ENCODE data around the gene LCN6. TPM values are rescaled to one million over a fixed set of nuclear protein-coding genes. Genes with fewer than 3 reads are reported as not detected.

Gene LCN6
- total and polyA plus RNA-seq, 2 donors (not counting 1 experiment from before 2014, with no cell fraction given), result 0.18 TPM; not detected in 1

DNA sequence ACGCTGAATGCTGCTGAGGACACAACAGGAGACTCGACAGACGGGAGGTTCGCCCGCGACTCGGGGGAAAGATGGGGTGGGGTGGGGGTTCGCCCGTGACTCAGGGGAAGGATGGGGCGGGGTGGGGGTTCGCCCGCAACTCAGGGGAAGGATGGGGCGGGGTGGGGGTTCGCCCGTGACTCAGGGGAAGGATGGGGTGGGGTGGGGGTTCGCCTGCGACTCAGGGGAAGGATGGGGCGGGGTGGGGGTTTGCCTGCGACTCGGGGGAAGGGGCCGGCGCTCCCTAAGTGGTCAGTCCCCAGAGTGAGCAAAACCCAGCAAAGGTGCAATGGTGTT is 2.2 kb downstream of the LCN6 start:
- DNase-seq (no peak), ATAC-seq (ENCODE audit: low read depth) (no peak)
- no peak overlapping the region for H3K27ac ChIP-seq (ENCODE audit: low read length in 2 of 2)
- Mint-ChIP-seq H3K27me3 (no peaks in the 10 kb centered on the region), H3K9me3 (ENCODE audit: insufficient read depth) (no peaks in the 10 kb centered on the region), H3K4me1 (peaks cover 72% of the 10 kb centered on the region), H3K4me3 (no peak overlapping the region), H3K27ac (no peak overlapping the region)
- no peaks in the 10 kb centered on the region for H3K27me3 ChIP-seq (replicated peaks in 1 of 4; ENCODE audit: control extremely low read depth in 1 of 4, control insufficient read depth in 3 of 4, insufficient read depth in 4 of 4, low read length in 3 of 4)
- ChIA-PET CTCF (interaction anchor here (1.6 kb wide), 1 partner anchor 12 kb away, joined by 5 read pairs; the partner anchor contains the start of gene LCN8), POLR2A (interaction anchor here (0.7 to 2.3 kb wide), 5 partner anchors 8 to 537 kb away, joined by 3 to 12 read pairs (median 6); no protein-coding TSS in a partner anchor)
- H3K36me3 ChIP-seq (replicated peaks in 1 of 2; ENCODE audit: control extremely low read depth in 1 of 2, control insufficient read depth in 1 of 2, extremely low read depth in 1 of 2, insufficient read depth in 2 of 2, low read length in 1 of 2), result no peaks in the 10 kb centered on the region
- H3K4me1 ChIP-seq (ENCODE audit: control insufficient read depth in 2 of 2, insufficient read depth in 2 of 2, low read length in 2 of 2), result peaks cover 42 to 74% of the 10 kb centered on the region in 2 donors
- peaks cover 2% of the 10 kb centered on the region for H4K20me1 ChIP-seq (ENCODE audit: control insufficient read depth, insufficient read depth, low read length, poor library complexity, severe bottlenecking)
- TF ChIP-seq, protein P1, sequence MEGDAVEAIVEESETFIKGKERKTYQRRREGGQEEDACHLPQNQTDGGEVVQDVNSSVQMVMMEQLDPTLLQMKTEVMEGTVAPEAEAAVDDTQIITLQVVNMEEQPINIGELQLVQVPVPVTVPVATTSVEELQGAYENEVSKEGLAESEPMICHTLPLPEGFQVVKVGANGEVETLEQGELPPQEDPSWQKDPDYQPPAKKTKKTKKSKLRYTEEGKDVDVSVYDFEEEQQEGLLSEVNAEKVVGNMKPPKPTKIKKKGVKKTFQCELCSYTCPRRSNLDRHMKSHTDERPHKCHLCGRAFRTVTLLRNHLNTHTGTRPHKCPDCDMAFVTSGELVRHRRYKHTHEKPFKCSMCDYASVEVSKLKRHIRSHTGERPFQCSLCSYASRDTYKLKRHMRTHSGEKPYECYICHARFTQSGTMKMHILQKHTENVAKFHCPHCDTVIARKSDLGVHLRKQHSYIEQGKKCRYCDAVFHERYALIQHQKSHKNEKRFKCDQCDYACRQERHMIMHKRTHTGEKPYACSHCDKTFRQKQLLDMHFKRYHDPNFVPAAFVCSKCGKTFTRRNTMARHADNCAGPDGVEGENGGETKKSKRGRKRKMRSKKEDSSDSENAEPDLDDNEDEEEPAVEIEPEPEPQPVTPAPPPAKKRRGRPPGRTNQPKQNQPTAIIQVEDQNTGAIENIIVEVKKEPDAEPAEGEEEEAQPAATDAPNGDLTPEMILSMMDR (IDR thresholded peaks at IDR 0.05), result no peak
- no peak for TF ChIP-seq EZH2 (IDR thresholded peaks at IDR 0.05; ENCODE audit: borderline replicate concordance, insufficient read depth, low read depth, low read length, poor library complexity, severe bottlenecking)
- peaks cover under 1 to 7% (median 2%) of the 10 kb centered on the region in 3 donors for H3K9me3 ChIP-seq (ENCODE audit: control extremely low read depth in 1 of 3, control insufficient read depth in 2 of 3, insufficient read depth in 1 of 3, low read length in 2 of 3)
- H3K4me2 ChIP-seq (replicated peaks; ENCODE audit: low read depth, low read length, poor library complexity, severe bottlenecking), result no peak overlapping the region
- H3K79me2 ChIP-seq (ENCODE audit: control insufficient read depth, insufficient read depth, low read length), result peaks cover 23% of the 10 kb centered on the region
- no peak overlapping the region for H2AFZ ChIP-seq (ENCODE audit: insufficient read depth, low read depth, low read length, poor library complexity, severe bottlenecking)
- H3K4me3 ChIP-seq (ENCODE audit: control extremely low read depth in 1 of 5, extremely low read depth in 1 of 5, insufficient read depth in 1 of 5, low read depth in 2 of 5, low read length in 4 of 5), result no peak overlapping the region
- H3K9ac ChIP-seq (ENCODE audit: low read length), result no peak overlapping the region
- WGBS (ENCODE audit: insufficient coverage), result 67% methylated on average over 9 of the region's 22 CpGs
- intact Hi-C loops (cut with micrococcal nuclease), result no loop called here

- Histone ChIP-seq H4K20me1 (ENCODE audit: control insufficient read depth, insufficient read depth, low read length, poor library complexity, severe bottlenecking) (peaks cover 7% of the 10 kb centered on the region), H3K79me2 (ENCODE audit: control insufficient read depth, insufficient read depth, low read length) (peaks cover 28% of the 10 kb centered on the region), H3K9me3 (ENCODE audit: control extremely low read depth in 1 of 3, control insufficient read depth in 2 of 3, insufficient read depth in 1 of 3, low read length in 2 of 3) (peaks cover 0 to 7% (median 0%) of the 10 kb centered on the region in 3 donors), H3K36me3 (replicated peaks in 1 of 2; ENCODE audit: control extremely low read depth in 1 of 2, control insufficient read depth in 1 of 2, extremely low read depth in 1 of 2, insufficient read depth in 2 of 2, low read length in 1 of 2) (no peaks in the 10 kb centered on the region), H3K27me3 (replicated peaks in 1 of 4; ENCODE audit: control extremely low read depth in 1 of 4, control insufficient read depth in 3 of 4, insufficient read depth in 4 of 4, low read length in 3 of 4) (no peaks in the 10 kb centered on the region), H3K27ac (ENCODE audit: low read length in 2 of 2) (no peak overlapping the region), H3K4me2 (replicated peaks; ENCODE audit: low read depth, low read length, poor library complexity, severe bottlenecking) (no peak overlapping the region), H3K9ac (ENCODE audit: low read length) (no peak overlapping the region), H2AFZ (ENCODE audit: insufficient read depth, low read depth, low read length, poor library complexity, severe bottlenecking) (no peak overlapping the region), H3K4me1 (ENCODE audit: control insufficient read depth in 2 of 2, insufficient read depth in 2 of 2, low read length in 2 of 2) (peaks cover 46 to 74% of the 10 kb centered on the region in 2 donors), H3K4me3 (ENCODE audit: control extremely low read depth in 1 of 5, extremely low read depth in 1 of 5, insufficient read depth in 1 of 5, low read depth in 2 of 5, low read length in 4 of 5) (no peak overlapping the region)
- no peak for TF ChIP-seq EZH2 (IDR thresholded peaks at IDR 0.05; ENCODE audit: borderline replicate concordance, insufficient read depth, low read depth, low read length, poor library complexity, severe bottlenecking)
- TF ChIP-seq, protein P1 (IDR thresholded peaks at IDR 0.05), result no peak
- no peaks in the 10 kb centered on the region for H3K27me3 Mint-ChIP-seq
- 95% methylated on average over 20 of the region's 23 CpGs for WGBS (ENCODE audit: insufficient coverage)
- H3K4me3 Mint-ChIP-seq, result no peak overlapping the region
- peaks cover 71% of the 10 kb centered on the region for H3K4me1 Mint-ChIP-seq
- H3K27ac Mint-ChIP-seq, result peak overlapping the region; percentile 56
- ATAC-seq (ENCODE audit: low read depth), result no peak
- intact Hi-C loops (cut with micrococcal nuclease), result no loop called here
- no peaks in the 10 kb centered on the region for H3K9me3 Mint-ChIP-seq (ENCODE audit: insufficient read depth)
- ChIA-PET POLR2A (interaction anchor here (0.7 to 2.3 kb wide), 7 partner anchors 9 to 537 kb away, joined by 3 to 12 read pairs (median 6); partner anchors contain the start of gene LCN8), CTCF (interaction anchor here (1.6 to 3.3 kb wide), 3 partner anchors 12 to 21 kb away, joined by 5 to 18 read pairs (median 9); partner anchors contain the start of gene LCN8)
- DNase-seq, result no peak
These were observed 2.8 kb downstream of the LCN6 start for GRCh38 chr9:136745389-136746154.
